Keratinocyte (primary cell): ENCODE data around the gene ACTN2. TPM values are rescaled to one million over a fixed set of nuclear protein-coding genes. Genes with fewer than 3 reads are reported as not detected.

Experiments used
- DNase-seq: peaks from one replicate; pipeline ENCODE4 v3.0.0-alpha.2; 2011; ENCODE audit warnings: low read depth, missing footprints, low spot score
- FAIRE-seq: peaks from 2 replicates; lab custom pipeline; 2011; peaks lifted over from hg19 to GRCh38; lab: Jason Lieb, UNC
- H2AFZ ChIP-seq: 2 replicates; pipeline ENCODE4 v1.6.0; 2012; ENCODE audit warnings: low read length, control low read depth, inconsistent platforms; ENCODE audit not compliant: control insufficient read depth
- H3K27ac ChIP-seq: 2 replicates; pipeline ENCODE4 v1.5.1; 2011; ENCODE audit warnings: low read length; ENCODE audit not compliant: control insufficient read depth, insufficient read depth
- H3K27me3 ChIP-seq: 3 replicates; pipeline ENCODE4 v1.6.0; 2011; ENCODE audit warnings: low read length; ENCODE audit not compliant: control insufficient read depth, insufficient read depth; ENCODE audit errors: extremely low read depth
- H3K36me3 ChIP-seq, 2 experiments: 2 replicates in 1 of 2; 3 replicates in 1 of 2; pipeline ENCODE4 v1.5.1; 2011; ENCODE audit warnings: low read length in 2 of 2, mild to moderate bottlenecking in 1 of 2; ENCODE audit not compliant: control insufficient read depth in 2 of 2, insufficient read depth in 2 of 2; ENCODE audit errors: extremely low read depth in 1 of 2
- H3K4me1 ChIP-seq: 3 replicates; pipeline ENCODE4 v1.5.1; 2011; ENCODE audit warnings: low read length; ENCODE audit not compliant: control insufficient read depth, insufficient read depth; ENCODE audit errors: extremely low read depth
- H3K4me2 ChIP-seq: 3 replicates; pipeline ENCODE4 v1.6.0; 2011; ENCODE audit warnings: low read depth, low read length; ENCODE audit not compliant: control insufficient read depth, insufficient read depth; ENCODE audit errors: extremely low read depth
- H3K4me3 ChIP-seq, 3 experiments: fragments of 200-600 bp in 1 of 3; sonication (generic) in 1 of 3; 2 replicates in 2 of 3; 3 replicates in 1 of 3; pipeline ENCODE4 v1.5.1; 2011 to 2016; ENCODE audit warnings: low read length in 3 of 3, mild to moderate bottlenecking in 3 of 3, control low read depth in 2 of 3, inconsistent platforms in 1 of 3, low read depth in 1 of 3, mixed read lengths in 1 of 3, mixed run types in 1 of 3, moderate library complexity in 1 of 3; ENCODE audit not compliant: control insufficient read depth in 2 of 3, insufficient read depth in 2 of 3; ENCODE audit errors: extremely low read depth in 1 of 3
- H3K79me2 ChIP-seq: 2 replicates; pipeline ENCODE4 v1.6.0; 2012; ENCODE audit warnings: low read length; ENCODE audit not compliant: control insufficient read depth, insufficient read depth
- H3K9ac ChIP-seq: 3 replicates; pipeline ENCODE4 v1.6.0; 2011; ENCODE audit warnings: low read length; ENCODE audit not compliant: control insufficient read depth, insufficient read depth; ENCODE audit errors: extremely low read depth
- H3K9me1 ChIP-seq: 3 replicates; pipeline ENCODE4 v1.6.0; 2011; ENCODE audit warnings: low read length; ENCODE audit not compliant: control insufficient read depth, insufficient read depth; ENCODE audit errors: extremely low read depth
- H3K9me3 ChIP-seq: 2 replicates; pipeline ENCODE4 v1.5.1; 2012; ENCODE audit warnings: low read depth, low read length; ENCODE audit not compliant: control insufficient read depth
- H4K20me1 ChIP-seq: 3 replicates; pipeline ENCODE4 v1.6.0; 2011; ENCODE audit warnings: low read length; ENCODE audit not compliant: control insufficient read depth, insufficient read depth; ENCODE audit errors: extremely low read depth
- EZH2 ChIP-seq: IDR thresholded peaks from one replicate; pipeline ENCODE4 v1.6.1; 2012; ENCODE audit warnings: inconsistent platforms, mild to moderate bottlenecking, low read length, moderate library complexity
- dilution Hi-C: fragments of 300-500 bp; cut with MboI; formaldehyde crosslinking; loops from one replicate; pipeline ENCODE4 v1.7.0; 2020; ENCODE audit warnings: low sequenced_read_pairs; ENCODE audit not compliant: extremely low pct_ligation_motif_present
- polyA plus RNA-seq, 5 experiments: library from polyadenylated mRNA; depleted of rRNA in 3 of 5; stranded (reverse) in 3 of 5; stranded (forward) in 1 of 5; unstranded in 1 of 5; fragments of >200 nt; gene quantifications; 1 replicate in 1 of 5; 2 replicates in 3 of 5; 3 replicates in 1 of 5; pipeline versions ENCODE4 v1.2.1 to v1.2.3, GENCODE V29; 2011 to 2012; ENCODE audit warnings: missing spikeins in 2 of 5, low read depth in 1 of 5, low replicate concordance in 1 of 5
- TF ChIP-seq, protein P1 (sequence below), 3 experiments: IDR thresholded peaks in 1 of 3; conservative IDR thresholded peaks in 1 of 3; optimal IDR thresholded peaks in 1 of 3; 2 replicates in 2 of 3; 3 replicates in 1 of 3; pipeline versions ENCODE3 to v1.5.1; 2011; ENCODE audit warnings: low read length in 3 of 3, mild to moderate bottlenecking in 3 of 3, moderate library complexity in 2 of 3, control low read depth in 1 of 3, inconsistent platforms in 1 of 3; ENCODE audit not compliant: insufficient read depth in 2 of 3; ENCODE audit errors: extremely low read depth in 1 of 3

Gene ACTN2
- polyA plus RNA-seq, 1 donor (not counting 4 experiments of a cell fraction or from before 2014, with no cell fraction given), result not detected

DNA sequence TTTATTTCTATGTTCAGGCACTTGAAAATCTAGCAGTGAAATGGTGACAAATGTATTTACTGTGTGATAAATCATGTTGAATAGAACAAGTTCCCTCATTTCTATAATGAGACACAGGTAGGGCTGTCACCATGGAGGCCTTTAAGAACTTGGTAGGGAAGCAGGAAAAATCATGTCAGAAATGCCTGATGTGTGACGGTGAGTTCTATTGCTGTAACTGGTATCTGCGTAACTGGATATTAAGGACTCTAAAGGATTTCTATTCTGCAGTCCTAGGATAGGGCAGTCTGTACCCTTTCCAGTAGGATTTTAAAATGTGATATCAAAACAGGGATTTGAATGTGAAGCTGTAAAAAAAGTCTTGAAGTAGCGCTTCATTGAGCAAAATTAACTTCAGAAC is 15.5 kb downstream of the ACTN2 start:
- dilution Hi-C loops, result no loop called here
- Histone ChIP-seq H3K9ac (no peak overlapping the region), H3K4me3 (no peak overlapping the region), H3K79me2 (no peaks in the 10 kb centered on the region), H3K4me2 (no peak overlapping the region), H3K27me3 (no peaks in the 10 kb centered on the region), H3K9me3 (no peaks in the 10 kb centered on the region), H3K27ac (no peak overlapping the region), H3K4me1 (no peaks in the 10 kb centered on the region), H4K20me1 (no peaks in the 10 kb centered on the region), H2AFZ (no peak overlapping the region), H3K9me1 (no peaks in the 10 kb centered on the region), H3K36me3 (no peaks in the 10 kb centered on the region)
- FAIRE-seq (no peak), DNase-seq (no peak)
- TF ChIP-seq, protein P1, sequence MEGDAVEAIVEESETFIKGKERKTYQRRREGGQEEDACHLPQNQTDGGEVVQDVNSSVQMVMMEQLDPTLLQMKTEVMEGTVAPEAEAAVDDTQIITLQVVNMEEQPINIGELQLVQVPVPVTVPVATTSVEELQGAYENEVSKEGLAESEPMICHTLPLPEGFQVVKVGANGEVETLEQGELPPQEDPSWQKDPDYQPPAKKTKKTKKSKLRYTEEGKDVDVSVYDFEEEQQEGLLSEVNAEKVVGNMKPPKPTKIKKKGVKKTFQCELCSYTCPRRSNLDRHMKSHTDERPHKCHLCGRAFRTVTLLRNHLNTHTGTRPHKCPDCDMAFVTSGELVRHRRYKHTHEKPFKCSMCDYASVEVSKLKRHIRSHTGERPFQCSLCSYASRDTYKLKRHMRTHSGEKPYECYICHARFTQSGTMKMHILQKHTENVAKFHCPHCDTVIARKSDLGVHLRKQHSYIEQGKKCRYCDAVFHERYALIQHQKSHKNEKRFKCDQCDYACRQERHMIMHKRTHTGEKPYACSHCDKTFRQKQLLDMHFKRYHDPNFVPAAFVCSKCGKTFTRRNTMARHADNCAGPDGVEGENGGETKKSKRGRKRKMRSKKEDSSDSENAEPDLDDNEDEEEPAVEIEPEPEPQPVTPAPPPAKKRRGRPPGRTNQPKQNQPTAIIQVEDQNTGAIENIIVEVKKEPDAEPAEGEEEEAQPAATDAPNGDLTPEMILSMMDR (optimal IDR thresholded peaks at IDR 0.05 in 1 of 3, IDR thresholded peaks at IDR 0.05 in 1 of 3, conservative IDR thresholded peaks at IDR 0.05 in 1 of 3; ENCODE audit: extremely low read depth in 1 of 3, insufficient read depth in 2 of 3, low read length in 3 of 3), result no peak
- no peak for TF ChIP-seq EZH2

DNA sequence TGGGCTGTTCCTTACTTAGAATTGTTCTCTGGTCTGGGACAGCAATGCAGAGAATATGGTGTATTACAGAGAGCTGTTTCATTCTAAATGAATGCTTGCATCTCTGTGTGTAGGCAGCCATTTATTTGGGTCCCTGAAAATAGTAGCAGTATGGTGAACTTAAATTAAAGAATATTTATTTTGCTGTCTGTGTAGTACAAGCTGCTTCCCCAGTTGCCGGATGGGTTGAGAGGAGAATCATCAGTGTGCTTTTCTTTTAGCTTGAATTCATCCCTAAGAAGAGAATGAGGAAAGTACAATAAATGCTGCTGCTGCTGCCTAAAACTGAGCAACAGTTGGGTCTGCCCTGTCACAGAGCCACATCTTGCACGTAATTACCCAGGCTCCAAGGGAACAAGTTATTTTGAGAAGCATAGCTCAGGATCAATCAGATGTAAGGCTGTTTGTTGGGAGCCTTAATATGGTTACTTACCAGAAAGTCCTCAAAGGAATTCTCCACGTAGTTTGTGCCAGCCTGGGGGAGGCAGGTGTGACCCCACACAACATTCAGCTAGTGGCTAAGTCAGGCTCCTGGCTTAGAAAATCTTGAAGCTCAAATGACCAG is 16.6 kb downstream of the ACTN2 start:
- Histone ChIP-seq H3K4me1 (no peaks in the 10 kb centered on the region), H3K36me3 (no peaks in the 10 kb centered on the region), H3K9me3 (no peaks in the 10 kb centered on the region), H3K4me3 (no peak overlapping the region), H4K20me1 (no peaks in the 10 kb centered on the region), H3K27ac (no peak overlapping the region), H3K9me1 (no peaks in the 10 kb centered on the region), H3K79me2 (no peaks in the 10 kb centered on the region), H3K27me3 (no peaks in the 10 kb centered on the region), H3K4me2 (no peak overlapping the region), H2AFZ (no peak overlapping the region), H3K9ac (no peak overlapping the region)
- TF ChIP-seq EZH2, result no peak
- TF ChIP-seq, protein P1 (optimal IDR thresholded peaks at IDR 0.05 in 1 of 3, IDR thresholded peaks at IDR 0.05 in 1 of 3, conservative IDR thresholded peaks at IDR 0.05 in 1 of 3; ENCODE audit: extremely low read depth in 1 of 3, insufficient read depth in 2 of 3, low read length in 3 of 3), result no peak
- DNase-seq (no peak), FAIRE-seq (no peak)
- dilution Hi-C loops, result no loop called here
